HG02973 (cell line): Measurements from ENCODE around the gene ARID1B.

Experiments used
- ATAC-seq: cut with Tn5 transposase; IDR thresholded peaks from one replicate; pipeline ENCODE4 v1.9.1; 2021; ENCODE audit warnings: moderate library complexity; ENCODE audit not compliant: unreplicated experiment

ARID1B gene

GRCh38 chr6:157229132-157229618, 452.0 kb downstream of the ARID1B start:
- ATAC-seq = no peak

DNA sequence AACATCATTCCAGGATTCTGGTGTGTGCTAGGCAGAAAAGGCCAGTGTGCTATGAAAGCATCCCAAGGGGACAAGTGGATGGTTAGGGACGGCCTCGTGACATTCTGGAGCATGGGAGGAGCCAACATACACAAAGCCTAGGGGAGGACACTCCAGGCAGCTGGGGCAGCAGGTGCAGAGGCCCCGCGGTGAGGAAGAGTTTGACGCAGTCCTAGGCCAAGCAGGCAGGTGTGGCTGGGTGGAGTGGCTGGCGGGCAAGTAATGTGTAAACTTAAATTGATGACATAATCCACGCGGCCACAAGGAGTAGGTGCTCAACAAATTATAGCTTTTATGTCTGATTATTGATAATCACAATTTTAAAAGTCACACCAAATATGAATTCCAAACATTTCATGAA, 452.5 kb downstream of the ARID1B start:
- ATAC-seq = no peak

- ATAC-seq = no peak
Measured at GRCh38 chr6:157230910-157231309, 453.7 kb downstream of the ARID1B start.

DNA sequence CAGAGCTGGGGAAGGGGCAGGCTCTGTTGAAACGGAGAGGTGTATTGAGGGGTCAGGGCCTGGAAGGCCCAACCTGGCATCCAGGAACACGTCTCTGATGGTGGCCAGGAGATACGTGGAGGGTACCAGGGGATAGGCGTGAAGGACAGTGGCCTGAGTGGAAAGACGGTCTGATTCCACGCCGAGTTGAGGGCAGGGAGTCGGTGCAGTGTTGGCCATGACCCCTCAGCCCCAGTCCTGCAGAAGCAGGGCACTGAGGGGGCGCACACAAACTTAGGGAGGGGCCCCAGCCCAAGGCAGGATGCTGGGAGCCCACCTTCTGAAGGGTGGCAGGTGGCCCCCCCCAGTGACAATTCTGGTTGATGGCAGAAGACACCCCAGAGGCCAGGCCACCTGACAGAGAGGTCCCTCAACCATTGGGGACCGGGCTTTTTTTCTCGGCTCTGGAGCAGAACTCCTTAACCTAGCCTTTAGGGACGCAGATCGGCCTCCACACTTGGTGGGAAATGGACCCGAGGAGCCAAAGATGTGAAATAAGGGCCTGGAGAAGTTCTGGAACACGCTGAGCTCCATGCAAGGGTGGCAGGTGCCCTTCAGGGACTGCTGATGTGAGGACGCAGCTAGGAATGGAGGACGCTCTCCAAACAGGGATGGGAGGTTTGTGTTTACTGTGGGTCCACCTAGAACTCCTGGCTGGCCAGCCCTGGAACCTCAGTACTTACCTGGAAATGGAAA, 455.1 kb downstream of the ARID1B start:
- no peak for ATAC-seq

GRCh38 chr6:157233156-157233555, 456.0 kb downstream of the ARID1B start:
- no peak for ATAC-seq

DNA sequence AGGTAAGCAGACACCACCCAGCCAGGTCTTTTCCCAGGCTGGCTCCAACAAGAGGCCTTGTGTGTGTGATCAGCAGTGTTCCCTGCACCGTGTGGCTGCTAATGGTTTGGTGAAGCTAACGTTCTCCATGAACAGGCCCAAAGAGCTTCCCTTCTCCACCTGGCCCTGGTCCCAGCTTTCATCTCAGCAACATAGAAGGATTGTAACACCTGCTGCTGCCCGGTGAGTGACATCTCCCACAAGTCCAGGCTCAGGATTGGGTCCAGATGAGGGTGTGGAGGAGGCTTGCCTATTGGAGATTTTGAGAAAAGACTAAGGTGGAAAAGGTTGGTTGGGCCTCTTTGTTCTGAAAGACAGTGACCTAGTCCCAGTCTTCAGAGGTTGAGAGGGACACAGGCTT, 456.5 kb downstream of the ARID1B start:
- no peak for ATAC-seq

- ATAC-seq = peak; percentile 50
Measured at GRCh38 chr6:157235600-157236039, 458.4 kb downstream of the ARID1B start.

DNA sequence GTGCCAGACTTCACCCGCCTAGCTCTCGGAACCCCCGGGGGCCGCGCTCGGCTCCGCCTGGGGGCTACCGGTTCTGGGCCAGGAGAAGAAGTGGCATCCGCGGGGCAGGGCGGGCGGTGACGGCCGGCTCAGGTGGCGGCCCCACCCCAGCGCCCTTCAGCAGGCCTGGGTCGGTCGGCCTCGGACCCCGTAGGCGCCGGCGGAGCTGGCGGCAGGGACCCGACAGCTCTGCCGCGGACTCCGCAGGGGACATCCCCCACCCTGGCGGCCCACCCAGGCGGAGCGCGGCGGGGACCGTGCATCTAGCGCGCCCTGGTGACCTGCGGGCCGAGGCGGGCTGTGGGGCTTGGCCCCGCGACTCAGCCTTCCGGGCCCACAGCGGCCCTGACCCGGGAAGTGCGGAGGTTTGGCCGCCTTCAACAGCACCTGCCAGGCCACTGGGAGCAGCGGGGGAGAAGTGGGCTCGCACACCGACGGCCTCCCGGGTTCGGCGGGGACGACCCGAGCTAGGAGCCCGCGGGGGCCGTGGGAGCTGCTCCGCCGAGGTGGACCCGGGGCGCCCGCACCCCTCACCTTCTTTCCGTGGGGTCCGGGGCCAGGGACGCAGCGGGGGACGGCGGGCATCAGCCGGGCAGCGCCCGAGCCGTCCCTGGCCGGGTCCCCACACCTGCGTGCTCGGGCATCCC, 459.0 kb downstream of the ARID1B start:
- peak; percentile 33 for ATAC-seq

DNA sequence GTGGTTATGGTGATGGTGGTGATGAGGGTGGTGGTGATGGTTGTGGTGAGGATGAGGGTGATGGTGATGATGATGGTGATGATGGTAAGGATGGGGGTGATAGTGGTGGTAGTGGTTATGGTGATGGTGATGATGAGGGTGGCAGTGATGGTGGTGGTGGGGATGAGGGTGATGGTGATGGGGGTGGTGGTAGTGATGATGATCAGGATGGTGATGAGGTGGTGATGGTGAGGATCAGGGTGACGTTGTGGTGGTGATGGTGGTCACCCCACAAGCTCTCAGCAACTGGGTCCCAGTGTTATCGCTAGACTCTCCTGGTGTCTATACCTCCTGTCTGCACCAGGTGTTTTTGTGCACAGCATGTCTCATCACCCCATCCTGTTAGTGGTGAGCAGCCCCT, 461.2 kb downstream of the ARID1B start:
- ATAC-seq = no peak

DNA sequence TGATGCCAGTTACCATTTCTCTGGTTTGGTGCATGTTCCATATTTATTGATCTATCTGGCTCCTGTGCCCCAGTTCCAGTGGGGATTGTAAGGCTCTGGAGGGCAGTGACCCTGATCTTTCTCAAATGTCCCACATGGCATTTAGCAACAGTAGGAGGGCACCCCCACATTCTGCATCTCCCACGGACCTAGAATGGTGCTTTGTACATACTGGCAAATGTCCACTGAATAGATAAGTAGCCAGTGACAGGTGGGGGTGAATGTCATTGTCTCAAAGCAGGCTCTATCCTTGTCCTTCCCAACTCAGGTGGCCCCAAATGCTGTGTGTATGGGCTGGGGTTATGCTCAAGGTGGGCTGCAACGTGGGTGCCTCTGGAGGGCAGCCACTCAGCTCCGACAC, 462.0 kb downstream of the ARID1B start:
- no peak for ATAC-seq

- no peak for ATAC-seq
Measured at GRCh38 chr6:157239671-157240058, 462.5 kb downstream of the ARID1B start.

DNA sequence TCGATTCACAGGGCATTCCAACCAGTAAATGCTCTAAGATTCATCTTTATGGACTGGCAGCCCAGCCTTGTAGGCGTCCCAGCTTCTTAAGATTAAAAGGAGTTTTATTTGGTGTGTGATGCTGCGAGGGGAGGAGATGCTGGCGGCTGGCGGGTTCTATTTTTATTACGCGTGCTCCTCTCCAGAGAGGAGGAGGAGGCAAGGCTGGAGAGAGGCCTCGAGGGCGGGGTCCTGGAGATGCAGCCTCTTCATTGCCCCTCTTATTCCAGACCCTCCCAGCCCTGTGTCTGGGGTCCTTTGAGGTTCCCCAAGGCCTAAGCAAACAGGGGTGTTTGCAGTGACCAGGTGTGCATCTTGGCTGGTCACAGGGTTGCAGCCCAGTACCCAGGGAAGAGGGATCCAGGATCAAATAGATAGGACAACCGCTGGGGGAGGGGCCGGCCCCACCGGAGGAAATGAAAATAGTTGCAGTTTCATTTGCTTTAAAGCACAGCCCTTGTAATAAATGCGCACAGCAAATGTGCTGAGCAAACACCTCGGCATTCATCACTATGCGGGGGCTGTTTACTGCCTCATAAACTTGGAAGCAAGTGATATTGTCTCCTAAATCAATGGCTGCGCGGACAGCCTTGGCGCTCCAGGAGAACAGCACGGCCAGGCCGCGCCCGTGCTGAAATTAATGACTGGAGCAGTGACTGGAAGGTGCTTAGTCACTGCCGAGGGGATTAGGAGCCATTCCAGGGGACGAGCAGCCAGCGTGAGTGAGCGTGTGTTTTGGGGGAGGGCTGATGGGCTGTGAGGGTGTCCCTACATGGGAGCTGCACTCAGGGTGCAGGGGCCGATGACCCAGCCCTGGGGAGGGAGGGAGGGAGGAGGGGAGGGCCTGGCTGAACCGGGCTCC, 463.1 kb downstream of the ARID1B start:
- no peak for ATAC-seq

GRCh38 chr6:157240960-157241311, 463.8 kb downstream of the ARID1B start:
- no peak for ATAC-seq

GRCh38 chr6:157242791-157243190, 465.6 kb downstream of the ARID1B start:
- no peak for ATAC-seq

- no peak for ATAC-seq
Measured at GRCh38 chr6:157244175-157244574, 467.0 kb downstream of the ARID1B start.

DNA sequence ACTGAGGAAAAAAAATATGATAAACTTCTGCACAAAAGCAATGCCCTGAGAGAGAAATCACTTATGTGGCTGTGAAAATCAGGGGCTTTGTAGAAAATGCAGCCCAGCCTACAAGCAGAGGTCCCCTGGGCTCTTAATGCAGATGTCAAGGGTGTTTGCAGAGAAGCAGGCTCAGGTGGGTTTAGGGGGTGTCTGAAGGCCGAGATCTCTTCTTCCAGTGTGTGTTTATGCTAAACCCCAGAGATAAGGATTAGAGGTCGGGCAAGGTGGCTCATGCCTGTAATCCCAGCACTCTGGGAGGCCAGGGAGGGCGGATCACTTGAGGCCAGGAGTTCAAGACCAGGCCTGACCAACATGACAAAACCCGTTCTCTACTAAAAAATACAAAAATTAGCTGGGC, 467.6 kb downstream of the ARID1B start:
- no peak for ATAC-seq

GRCh38 chr6:157245436-157245835, 468.3 kb downstream of the ARID1B start:
- ATAC-seq = no peak

DNA sequence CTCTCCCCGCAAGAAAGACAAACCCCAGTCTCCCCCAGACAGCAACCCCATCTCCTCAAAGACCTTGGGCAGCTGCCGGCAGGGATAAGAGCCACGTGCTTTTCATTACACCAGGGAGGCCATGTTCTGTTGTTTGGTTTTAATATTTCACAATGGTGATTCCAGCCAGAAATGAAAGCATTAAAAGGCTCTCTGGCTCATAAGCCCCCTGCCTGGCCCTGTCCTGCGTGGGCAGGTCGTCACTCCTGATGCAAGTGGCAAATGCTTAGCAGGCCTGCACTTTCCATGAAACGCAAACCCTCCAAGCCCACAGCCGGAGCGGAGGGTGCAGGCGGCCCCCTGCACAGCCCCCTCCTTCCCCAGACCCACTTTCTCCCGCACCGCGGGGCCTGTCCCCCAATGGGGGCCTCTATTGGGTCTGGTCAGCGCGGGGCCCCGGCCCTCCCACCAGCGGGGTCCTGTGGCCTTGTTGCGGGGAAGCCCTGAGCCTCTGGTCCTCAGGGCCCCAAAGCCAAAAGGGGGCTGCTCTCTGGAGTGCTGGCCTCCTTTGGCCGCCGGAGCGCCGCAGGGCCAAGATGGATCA, 469.0 kb downstream of the ARID1B start:
- ATAC-seq = no peak

- ATAC-seq = no peak
Measured at GRCh38 chr6:157246771-157247484, 469.8 kb downstream of the ARID1B start.

GRCh38 chr6:157248264-157248663, 471.1 kb downstream of the ARID1B start:
- no peak for ATAC-seq
